GM23338 (cell line): ENCODE data around the gene MBNL1. TPM values are rescaled to one million over a fixed set of nuclear protein-coding genes. Genes with fewer than 3 reads are reported as not detected.

Experiments
- ATAC-seq: fragments of 200-7000 bp; cut with Tn5 transposase; 3 replicates; pipeline ENCODE4 v1.9.1; 2020
- DNase-seq: peaks from one replicate; pipeline ENCODE4 v3.0.0-alpha.2; 2015; ENCODE audit warnings: low spot score
- H2AFZ ChIP-seq: fragments of 200-600 bp; sonication (generic); 2 replicates; pipeline ENCODE4 v1.8.0; 2016; ENCODE audit warnings: antibody characterized with exemption, mild to moderate bottlenecking, moderate library complexity
- H3F3A ChIP-seq: fragments of 200-600 bp; sonication (generic); replicated peaks from 2 replicates; pipeline ENCODE4 v1.8.0; 2017; ENCODE audit warnings: antibody characterized with exemption, mixed run types, low read depth
- H3K27ac ChIP-seq: fragments of 200-600 bp; sonication (generic); 2 replicates; pipeline ENCODE4 v1.6.1; 2016; ENCODE audit warnings: low read depth
- H3K27me3 ChIP-seq: fragments of 200-600 bp; sonication (generic); 2 replicates; pipeline ENCODE4 v1.8.0; 2016; ENCODE audit warnings: mild to moderate bottlenecking, mixed run types, moderate library complexity; ENCODE audit not compliant: insufficient read depth
- H3K36me3 ChIP-seq: fragments of 200-600 bp; sonication (generic); 2 replicates; pipeline ENCODE4 v1.8.0; 2016; ENCODE audit warnings: mild to moderate bottlenecking; ENCODE audit not compliant: insufficient read depth
- H3K4me1 ChIP-seq: fragments of 200-600 bp; sonication (generic); 2 replicates; pipeline ENCODE4 v1.8.0; 2016; ENCODE audit warnings: mild to moderate bottlenecking, moderate library complexity; ENCODE audit not compliant: insufficient read depth
- H3K4me2 ChIP-seq: fragments of 200-600 bp; sonication (generic); 2 replicates; pipeline ENCODE4 v1.7.1; 2017; ENCODE audit warnings: mixed run types
- H3K4me3 ChIP-seq: fragments of 200-600 bp; sonication (generic); 2 replicates; pipeline ENCODE4 v1.6.1; 2016; ENCODE audit warnings: mixed run types
- H3K79me2 ChIP-seq: fragments of 200-600 bp; sonication (generic); replicated peaks from 2 replicates; pipeline ENCODE4 v1.8.0; 2017; ENCODE audit warnings: mild to moderate bottlenecking; ENCODE audit not compliant: insufficient read depth
- H3K9me2 ChIP-seq: fragments of 200-600 bp; sonication (generic); 2 replicates; pipeline ENCODE4 v1.8.0; 2017; ENCODE audit not compliant: insufficient read depth
- H4K20me1 ChIP-seq: fragments of 200-600 bp; sonication (generic); replicated peaks from 2 replicates; pipeline ENCODE4 v1.8.0; 2017; ENCODE audit warnings: mild to moderate bottlenecking; ENCODE audit not compliant: insufficient read depth
- H3K27ac Mint-ChIP-seq: 2 replicates; pipeline ENCODE4 v1.8.0; 2020; ENCODE audit warnings: inconsistent platforms, mild to moderate bottlenecking, moderate library complexity, mixed read lengths
- H3K27me3 Mint-ChIP-seq: 3 replicates; pipeline ENCODE4 v1.8.0; 2022; ENCODE audit warnings: low read depth, mild to moderate bottlenecking, moderate library complexity, mixed read lengths, inconsistent platforms; ENCODE audit not compliant: insufficient read depth, poor library complexity
- H3K36me3 Mint-ChIP-seq: 3 replicates; pipeline ENCODE4 v1.8.0; 2021; ENCODE audit warnings: low read depth, mild to moderate bottlenecking, inconsistent platforms, moderate library complexity, mixed read lengths
- H3K4me1 Mint-ChIP-seq: 3 replicates; pipeline ENCODE4 v1.8.0; 2020; ENCODE audit warnings: mild to moderate bottlenecking, inconsistent platforms, mixed read lengths
- H3K4me3 Mint-ChIP-seq: 3 replicates; pipeline ENCODE4 v1.8.0; 2021; ENCODE audit warnings: moderate library complexity, mild to moderate bottlenecking, inconsistent platforms, mixed read lengths
- H3K9me3 Mint-ChIP-seq: 3 replicates; pipeline ENCODE4 v1.8.0; 2020; ENCODE audit warnings: moderate library complexity, mild to moderate bottlenecking, inconsistent platforms, mixed read lengths
- CREB1 ChIP-seq: fragments of 250-450 bp; sonication (Bioruptor Pico); IDR thresholded peaks from 2 replicates; pipeline ENCODE4 v1.5.0; 2020; ENCODE audit warnings: low read depth, mild to moderate bottlenecking, moderate library complexity
- EZH2 ChIP-seq: fragments of 200-600 bp; sonication (generic); IDR thresholded peaks from one replicate; pipeline ENCODE4 v1.8.0; 2017; ENCODE audit warnings: antibody characterized with exemption, mild to moderate bottlenecking, low read depth; ENCODE audit not compliant: unreplicated experiment
- EZH2phosphoT487 ChIP-seq: fragments of 200-600 bp; sonication (generic); IDR thresholded peaks from one replicate; pipeline ENCODE4 v1.8.1; 2018; ENCODE audit warnings: antibody characterized with exemption; ENCODE audit not compliant: unreplicated experiment
- JUNB ChIP-seq: IDR thresholded peaks from one replicate; pipeline ENCODE4 v1.6.1; 2016; ENCODE audit warnings: antibody characterized with exemption; ENCODE audit not compliant: unreplicated experiment
- NANOG ChIP-seq: IDR thresholded peaks from 2 replicates; pipeline ENCODE4 v1.6.1; 2016; ENCODE audit warnings: antibody characterized with exemption, borderline replicate concordance
- POLR2AphosphoS5 ChIP-seq: IDR thresholded peaks from 2 replicates; pipeline ENCODE4 v1.6.1; 2016; ENCODE audit warnings: antibody characterized with exemption, low read depth
- STAT1 ChIP-seq: IDR thresholded peaks from one replicate; pipeline ENCODE4 v1.6.1; 2016; ENCODE audit warnings: antibody characterized with exemption; ENCODE audit not compliant: unreplicated experiment
- ZNF114 ChIP-seq: fragments of 250-450 bp; sonication (Bioruptor Pico); IDR thresholded peaks from 2 replicates; pipeline ENCODE4 v1.5.0; 2020; ENCODE audit warnings: mild to moderate bottlenecking, moderate library complexity
- ZNF331 ChIP-seq: fragments of 250-450 bp; sonication (Bioruptor Pico); IDR thresholded peaks from 2 replicates; pipeline ENCODE4 v1.5.0; 2020; ENCODE audit warnings: low read depth, mild to moderate bottlenecking, moderate library complexity
- ZNF462 ChIP-seq: fragments of 250-450 bp; sonication (Bioruptor Pico); IDR thresholded peaks from 2 replicates; pipeline ENCODE4 v1.5.0; 2020; ENCODE audit warnings: mild to moderate bottlenecking, moderate library complexity
- polyA plus RNA-seq: library from polyadenylated mRNA; unstranded; fragments of >200 nt; fragmentation: Nextera tagmentation; extraction: Ambion mirVana; gene quantifications from 2 replicates; pipeline ENCODE4 v1.2.1, GENCODE V29; 2016
- total RNA-seq: library from RNA; depleted of rRNA; stranded (reverse); fragments of >200 nt; shearing (Covaris generic); gene quantifications from 2 replicates; pipeline ENCODE4 v1.2.3, GENCODE V29; 2014
- TF ChIP-seq, protein P1 (sequence below): IDR thresholded peaks from 2 replicates; pipeline ENCODE4 v1.6.1; 2016; ENCODE audit warnings: antibody characterized with exemption
- TF ChIP-seq, protein P2 (sequence below), 2 experiments: fragments of 200-600 bp in 1 of 2; sonication (generic) in 1 of 2; conservative IDR thresholded peaks; 2 replicates each; pipeline versions ENCODE4 v1.5.1 to v1.6.1; 2016 to 2017; ENCODE audit warnings: antibody characterized with exemption in 2 of 2, low read depth in 2 of 2, mild to moderate bottlenecking in 2 of 2, moderate library complexity in 1 of 2
- TF ChIP-seq, protein P3 (sequence below): IDR thresholded peaks from one replicate; pipeline ENCODE4 v1.6.1; 2018; ENCODE audit warnings: antibody characterized with exemption; ENCODE audit not compliant: unreplicated experiment

The MBNL1 gene
- total and polyA plus RNA-seq, 2 experiments from 2014 or later, result 9.4 to 23.2 TPM

DNA sequence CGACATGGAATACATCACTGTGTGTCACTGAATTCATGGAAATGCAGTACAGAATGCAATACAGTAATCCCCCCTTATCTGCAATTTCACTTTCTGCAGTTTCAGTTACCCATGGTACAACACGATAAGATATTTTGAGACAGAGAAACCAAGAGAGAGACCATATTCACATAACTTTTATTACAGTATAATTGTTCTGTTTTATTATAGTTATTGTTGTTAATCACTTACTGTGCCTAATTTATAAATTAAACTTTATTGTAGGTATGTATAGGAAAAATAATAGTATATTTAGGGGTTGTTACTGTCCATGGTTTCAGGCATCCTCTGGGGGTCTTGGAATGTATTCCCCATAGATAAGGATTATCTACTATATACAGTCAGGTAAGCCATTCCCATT, 61.8 kb downstream of the MBNL1 start:
- H3K36me3 ChIP-seq, result no peaks in the 10 kb centered on the region
- DNase-seq, result no peak
- peaks cover 4% of the 10 kb centered on the region for H3K27me3 Mint-ChIP-seq
- peaks cover 7% of the 10 kb centered on the region for H3K4me1 Mint-ChIP-seq
- peaks cover 61% of the 10 kb centered on the region for H3K79me2 ChIP-seq
- no peak overlapping the region for H3K4me2 ChIP-seq
- peaks cover 8% of the 10 kb centered on the region; the same call in 2 of the 3 replicates for H3K36me3 Mint-ChIP-seq
- no peaks in the 10 kb centered on the region for H3F3A ChIP-seq
- H2AFZ ChIP-seq, result no peak overlapping the region
- peaks cover 4% of the 10 kb centered on the region; the same call in 1 of the 3 replicates for H3K9me3 Mint-ChIP-seq
- no peaks in the 10 kb centered on the region for H3K9me2 ChIP-seq
- H3K27ac Mint-ChIP-seq, result no peak overlapping the region
- H3K4me3 Mint-ChIP-seq, result no peak overlapping the region
- ATAC-seq, result no peak
- no peaks in the 10 kb centered on the region for H4K20me1 ChIP-seq
- H3K27ac ChIP-seq, result no peak overlapping the region
- H3K27me3 ChIP-seq, result no peaks in the 10 kb centered on the region
- TF ChIP-seq ZNF331 (no peak), CREB1 (no peak), EZH2 (no peak), JUNB (no peak), ZNF114 (CRISPR knock-in tag) (no peak), STAT1 (no peak), POLR2AphosphoS5 (no peak), EZH2phosphoT487 (no peak), NANOG (no peak), ZNF462 (CRISPR knock-in tag) (no peak)
- TF ChIP-seq, protein P1, sequence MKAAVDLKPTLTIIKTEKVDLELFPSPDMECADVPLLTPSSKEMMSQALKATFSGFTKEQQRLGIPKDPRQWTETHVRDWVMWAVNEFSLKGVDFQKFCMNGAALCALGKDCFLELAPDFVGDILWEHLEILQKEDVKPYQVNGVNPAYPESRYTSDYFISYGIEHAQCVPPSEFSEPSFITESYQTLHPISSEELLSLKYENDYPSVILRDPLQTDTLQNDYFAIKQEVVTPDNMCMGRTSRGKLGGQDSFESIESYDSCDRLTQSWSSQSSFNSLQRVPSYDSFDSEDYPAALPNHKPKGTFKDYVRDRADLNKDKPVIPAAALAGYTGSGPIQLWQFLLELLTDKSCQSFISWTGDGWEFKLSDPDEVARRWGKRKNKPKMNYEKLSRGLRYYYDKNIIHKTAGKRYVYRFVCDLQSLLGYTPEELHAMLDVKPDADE, result no peak
- TF ChIP-seq, protein P2, sequence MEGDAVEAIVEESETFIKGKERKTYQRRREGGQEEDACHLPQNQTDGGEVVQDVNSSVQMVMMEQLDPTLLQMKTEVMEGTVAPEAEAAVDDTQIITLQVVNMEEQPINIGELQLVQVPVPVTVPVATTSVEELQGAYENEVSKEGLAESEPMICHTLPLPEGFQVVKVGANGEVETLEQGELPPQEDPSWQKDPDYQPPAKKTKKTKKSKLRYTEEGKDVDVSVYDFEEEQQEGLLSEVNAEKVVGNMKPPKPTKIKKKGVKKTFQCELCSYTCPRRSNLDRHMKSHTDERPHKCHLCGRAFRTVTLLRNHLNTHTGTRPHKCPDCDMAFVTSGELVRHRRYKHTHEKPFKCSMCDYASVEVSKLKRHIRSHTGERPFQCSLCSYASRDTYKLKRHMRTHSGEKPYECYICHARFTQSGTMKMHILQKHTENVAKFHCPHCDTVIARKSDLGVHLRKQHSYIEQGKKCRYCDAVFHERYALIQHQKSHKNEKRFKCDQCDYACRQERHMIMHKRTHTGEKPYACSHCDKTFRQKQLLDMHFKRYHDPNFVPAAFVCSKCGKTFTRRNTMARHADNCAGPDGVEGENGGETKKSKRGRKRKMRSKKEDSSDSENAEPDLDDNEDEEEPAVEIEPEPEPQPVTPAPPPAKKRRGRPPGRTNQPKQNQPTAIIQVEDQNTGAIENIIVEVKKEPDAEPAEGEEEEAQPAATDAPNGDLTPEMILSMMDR (conservative IDR thresholded peaks at IDR 0.05; ENCODE audit: low read depth in 2 of 2), result no peak
- TF ChIP-seq, protein P3, sequence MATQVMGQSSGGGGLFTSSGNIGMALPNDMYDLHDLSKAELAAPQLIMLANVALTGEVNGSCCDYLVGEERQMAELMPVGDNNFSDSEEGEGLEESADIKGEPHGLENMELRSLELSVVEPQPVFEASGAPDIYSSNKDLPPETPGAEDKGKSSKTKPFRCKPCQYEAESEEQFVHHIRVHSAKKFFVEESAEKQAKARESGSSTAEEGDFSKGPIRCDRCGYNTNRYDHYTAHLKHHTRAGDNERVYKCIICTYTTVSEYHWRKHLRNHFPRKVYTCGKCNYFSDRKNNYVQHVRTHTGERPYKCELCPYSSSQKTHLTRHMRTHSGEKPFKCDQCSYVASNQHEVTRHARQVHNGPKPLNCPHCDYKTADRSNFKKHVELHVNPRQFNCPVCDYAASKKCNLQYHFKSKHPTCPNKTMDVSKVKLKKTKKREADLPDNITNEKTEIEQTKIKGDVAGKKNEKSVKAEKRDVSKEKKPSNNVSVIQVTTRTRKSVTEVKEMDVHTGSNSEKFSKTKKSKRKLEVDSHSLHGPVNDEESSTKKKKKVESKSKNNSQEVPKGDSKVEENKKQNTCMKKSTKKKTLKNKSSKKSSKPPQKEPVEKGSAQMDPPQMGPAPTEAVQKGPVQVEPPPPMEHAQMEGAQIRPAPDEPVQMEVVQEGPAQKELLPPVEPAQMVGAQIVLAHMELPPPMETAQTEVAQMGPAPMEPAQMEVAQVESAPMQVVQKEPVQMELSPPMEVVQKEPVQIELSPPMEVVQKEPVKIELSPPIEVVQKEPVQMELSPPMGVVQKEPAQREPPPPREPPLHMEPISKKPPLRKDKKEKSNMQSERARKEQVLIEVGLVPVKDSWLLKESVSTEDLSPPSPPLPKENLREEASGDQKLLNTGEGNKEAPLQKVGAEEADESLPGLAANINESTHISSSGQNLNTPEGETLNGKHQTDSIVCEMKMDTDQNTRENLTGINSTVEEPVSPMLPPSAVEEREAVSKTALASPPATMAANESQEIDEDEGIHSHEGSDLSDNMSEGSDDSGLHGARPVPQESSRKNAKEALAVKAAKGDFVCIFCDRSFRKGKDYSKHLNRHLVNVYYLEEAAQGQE, result no peak
- H3K4me1 ChIP-seq, result no peaks in the 10 kb centered on the region
- no peak overlapping the region for H3K4me3 ChIP-seq
